HG02970 (cell line): ENCODE data around the gene CNTFR.
"Not testable (repeated sequence)": the region's sequence is repeated elsewhere in the genome, so short reads cannot be mapped to it uniquely, and the experiment has no call there.

ENCODE experiments used
- ATAC-seq: cut with Tn5 transposase; IDR thresholded peaks from one replicate; pipeline ENCODE4 v1.9.1; 2021; ENCODE audit warnings: mild to moderate bottlenecking, moderate library complexity, moderate number of reproducible peaks; ENCODE audit not compliant: unreplicated experiment, low FRiP score

The CNTFR gene

GRCh38 chr9:34589636-34590380 lies at the start of gene CNTFR:
TSS of gene CNTFR (minus strand) at chr9:34589724. CDS start at chr9:34568981, 20,743 bp downstream.
- no peak for ATAC-seq

- ATAC-seq, result not testable (repeated sequence)
Measured at GRCh38 chr9:34639322-34639721, 49.8 kb upstream of the CNTFR start.

GRCh38 chr9:34638138-34638445 lies 48.6 kb upstream of the CNTFR start:
- no peak for ATAC-seq

GRCh38 chr9:34637356-34638137 lies 48.0 kb upstream of the CNTFR start, which contains the start of gene SIGMAR1:
TSS of gene SIGMAR1 (minus strand) at chr9:34637787. CDS start at chr9:34637697, 90 bp downstream.
- no peak for ATAC-seq

- no peak for ATAC-seq
Measured at GRCh38 chr9:34636791-34637355, 47.3 kb upstream of the CNTFR start.

- ATAC-seq, result no peak
Measured at GRCh38 chr9:34635556-34635955, 46.0 kb upstream of the CNTFR start.

GRCh38 chr9:34634551-34635248 lies 45.2 kb upstream of the CNTFR start:
- ATAC-seq, result no peak

GRCh38 chr9:34633851-34634550 lies 44.5 kb upstream of the CNTFR start:
- no peak for ATAC-seq

- no peak for ATAC-seq
Measured at GRCh38 chr9:34633166-34633565, 43.6 kb upstream of the CNTFR start.

GRCh38 chr9:34630402-34631154 lies 41.1 kb upstream of the CNTFR start:
- no peak for ATAC-seq

GRCh38 chr9:34629491-34629808 lies 39.9 kb upstream of the CNTFR start:
- no peak for ATAC-seq

- no peak for ATAC-seq
Measured at GRCh38 chr9:34628656-34629490, 39.3 kb upstream of the CNTFR start, which contains the start of gene ARID3C. TSS of gene ARID3C (minus strand) at chr9:34629066. CDS start at chr9:34628014, 1,052 bp downstream.

- no peak for ATAC-seq
Measured at GRCh38 chr9:34627716-34628655, 38.5 kb upstream of the CNTFR start.

GRCh38 chr9:34625186-34625486 lies 35.6 kb upstream of the CNTFR start:
- no peak for ATAC-seq

GRCh38 chr9:34624475-34625185 lies 35.1 kb upstream of the CNTFR start:
- ATAC-seq, result no peak

GRCh38 chr9:34623374-34624235 lies 34.1 kb upstream of the CNTFR start:
- ATAC-seq, result no peak
